ENCODE results near the gene RTN4RL1. TPM values are rescaled to one million over a fixed set of nuclear protein-coding genes. Genes with fewer than 3 reads are reported as not detected.
A peak's percentile ranks its signal among the peaks of the same experiment; 100 is the strongest.

Gene RTN4RL1
- total and polyA plus RNA-seq, 12 donors, result 1.3 to 9.4 (median 6.1) TPM

DNA sequence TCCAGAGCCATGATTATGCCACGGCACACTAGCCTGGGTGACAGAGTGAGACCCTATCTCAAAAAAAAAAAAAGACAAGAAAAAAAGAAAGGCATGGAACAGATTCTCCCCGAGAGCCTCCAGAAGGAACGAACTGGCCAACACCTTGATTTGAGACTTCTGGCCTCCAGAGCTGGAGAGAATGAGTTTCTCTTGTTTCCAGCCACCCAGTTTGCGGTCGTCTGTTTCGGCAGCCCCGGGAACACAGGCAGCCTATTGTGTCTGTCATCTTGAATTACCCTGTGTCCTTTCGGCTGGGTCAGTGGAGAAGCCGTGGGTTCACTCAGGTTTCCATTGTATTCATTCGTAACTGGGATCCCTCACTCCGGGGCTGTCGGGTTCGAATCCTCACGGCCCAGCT, 111.4 kb downstream of the RTN4RL1 start:
- no peak overlapping the region for H3K27ac ChIP-seq
- peaks cover 9% of the 10 kb centered on the region for H3K27me3 ChIP-seq
- intact Hi-C loops (cut with DNase I), result no loop called here
- 85 to 88% (median 86%) methylated on average over 14 of the region's 14 CpGs for WGBS, 4 donors
- H3K36me3 ChIP-seq (replicated peaks in 1 of 2), result no peaks in the 10 kb centered on the region
- no peak for TF ChIP-seq POLR2A (IDR thresholded peaks at IDR 0.05)
- TF ChIP-seq, protein P1, sequence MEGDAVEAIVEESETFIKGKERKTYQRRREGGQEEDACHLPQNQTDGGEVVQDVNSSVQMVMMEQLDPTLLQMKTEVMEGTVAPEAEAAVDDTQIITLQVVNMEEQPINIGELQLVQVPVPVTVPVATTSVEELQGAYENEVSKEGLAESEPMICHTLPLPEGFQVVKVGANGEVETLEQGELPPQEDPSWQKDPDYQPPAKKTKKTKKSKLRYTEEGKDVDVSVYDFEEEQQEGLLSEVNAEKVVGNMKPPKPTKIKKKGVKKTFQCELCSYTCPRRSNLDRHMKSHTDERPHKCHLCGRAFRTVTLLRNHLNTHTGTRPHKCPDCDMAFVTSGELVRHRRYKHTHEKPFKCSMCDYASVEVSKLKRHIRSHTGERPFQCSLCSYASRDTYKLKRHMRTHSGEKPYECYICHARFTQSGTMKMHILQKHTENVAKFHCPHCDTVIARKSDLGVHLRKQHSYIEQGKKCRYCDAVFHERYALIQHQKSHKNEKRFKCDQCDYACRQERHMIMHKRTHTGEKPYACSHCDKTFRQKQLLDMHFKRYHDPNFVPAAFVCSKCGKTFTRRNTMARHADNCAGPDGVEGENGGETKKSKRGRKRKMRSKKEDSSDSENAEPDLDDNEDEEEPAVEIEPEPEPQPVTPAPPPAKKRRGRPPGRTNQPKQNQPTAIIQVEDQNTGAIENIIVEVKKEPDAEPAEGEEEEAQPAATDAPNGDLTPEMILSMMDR (IDR thresholded peaks at IDR 0.05), result no peak
- H3K4me1 ChIP-seq (replicated peaks in 1 of 2), result peaks cover 0 to 4% of the 10 kb centered on the region in 2 donors
- H3K9me3 ChIP-seq (replicated peaks in 1 of 3), result no peaks in the 10 kb centered on the region
- DNase-seq, result no peak
- H3K4me3 ChIP-seq, result no peak overlapping the region

DNA sequence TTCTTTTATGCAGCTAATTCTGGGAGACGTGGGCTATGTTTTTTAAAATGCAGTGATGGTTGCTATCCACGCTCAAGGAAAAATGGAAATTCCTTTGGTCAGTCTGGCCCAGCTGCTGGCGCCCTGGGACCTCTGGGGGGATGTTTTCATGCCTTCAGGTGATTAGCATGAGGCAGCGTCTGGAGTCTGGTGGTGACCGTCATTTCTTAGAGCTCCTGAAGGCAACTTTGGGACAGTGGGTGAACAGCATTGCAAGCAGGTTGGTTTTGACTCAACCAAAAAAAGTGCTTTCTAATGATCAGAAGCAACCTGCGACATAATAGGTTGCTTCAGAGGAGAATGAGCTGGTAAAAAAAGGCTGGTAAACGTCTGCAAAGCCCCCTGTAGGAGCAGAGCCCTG, 113.0 kb downstream of the RTN4RL1 start:
- no peak for DNase-seq
- TF ChIP-seq, protein P1 (IDR thresholded peaks at IDR 0.05), result no peak
- no peak for TF ChIP-seq POLR2A (IDR thresholded peaks at IDR 0.05)
- Histone ChIP-seq H3K9me3 (replicated peaks in 1 of 3) (no peaks in the 10 kb centered on the region), H3K27ac (no peak overlapping the region), H3K36me3 (replicated peaks in 1 of 2) (no peaks in the 10 kb centered on the region), H3K4me3 (no peak overlapping the region), H3K27me3 (peaks cover 12% of the 10 kb centered on the region), H3K4me1 (replicated peaks in 1 of 2) (peaks cover 0 to 13% of the 10 kb centered on the region in 2 donors)
- WGBS, 4 donors, result 46 to 59% (median 51%) methylated on average over 7 of the region's 7 CpGs
- intact Hi-C loops (cut with DNase I), result no loop called here

DNA sequence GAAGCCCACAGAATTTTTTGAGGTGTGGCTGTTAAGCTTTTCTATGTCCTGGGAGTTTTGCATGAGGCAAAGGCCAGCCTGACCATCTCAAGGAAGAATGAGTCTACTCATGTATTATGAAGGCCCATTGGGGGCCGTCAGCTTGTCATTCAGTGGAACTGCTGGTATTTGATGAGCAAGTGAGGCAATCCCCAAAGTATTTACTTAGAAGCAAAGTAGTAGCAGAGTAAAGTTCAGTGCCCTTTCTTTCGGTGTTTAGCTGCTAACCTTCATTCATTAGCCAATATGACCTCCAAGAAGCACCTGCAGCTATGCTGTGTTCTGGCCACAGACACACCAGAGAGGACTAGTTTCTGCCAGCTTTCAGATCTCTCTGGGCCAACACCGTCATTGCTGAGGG, 115.1 kb downstream of the RTN4RL1 start:
- WGBS, 4 donors, result 64 to 76% (median 66%) methylated on average over 2 to 3 of the region's 3 CpGs
- Histone ChIP-seq H3K4me3 (no peak overlapping the region), H3K27me3 (peaks cover 16% of the 10 kb centered on the region), H3K36me3 (replicated peaks in 1 of 2) (no peaks in the 10 kb centered on the region), H3K27ac (no peak overlapping the region), H3K9me3 (replicated peaks in 1 of 3) (no peaks in the 10 kb centered on the region), H3K4me1 (replicated peaks in 1 of 2) (peaks cover 0 to 13% of the 10 kb centered on the region in 2 donors)
- intact Hi-C loops (cut with DNase I), result loop anchor here (2.0 to 10.0 kb wide), 4 partner anchors 117 to 375 kb away; partner anchors contain the start of genes DPH1 (in 1 of the 2) and RTN4RL1 (in 1 of the 2)
- no peak for TF ChIP-seq POLR2A (IDR thresholded peaks at IDR 0.05)
- TF ChIP-seq, protein P1 (IDR thresholded peaks at IDR 0.05), result no peak
- DNase-seq, result no peak

DNA sequence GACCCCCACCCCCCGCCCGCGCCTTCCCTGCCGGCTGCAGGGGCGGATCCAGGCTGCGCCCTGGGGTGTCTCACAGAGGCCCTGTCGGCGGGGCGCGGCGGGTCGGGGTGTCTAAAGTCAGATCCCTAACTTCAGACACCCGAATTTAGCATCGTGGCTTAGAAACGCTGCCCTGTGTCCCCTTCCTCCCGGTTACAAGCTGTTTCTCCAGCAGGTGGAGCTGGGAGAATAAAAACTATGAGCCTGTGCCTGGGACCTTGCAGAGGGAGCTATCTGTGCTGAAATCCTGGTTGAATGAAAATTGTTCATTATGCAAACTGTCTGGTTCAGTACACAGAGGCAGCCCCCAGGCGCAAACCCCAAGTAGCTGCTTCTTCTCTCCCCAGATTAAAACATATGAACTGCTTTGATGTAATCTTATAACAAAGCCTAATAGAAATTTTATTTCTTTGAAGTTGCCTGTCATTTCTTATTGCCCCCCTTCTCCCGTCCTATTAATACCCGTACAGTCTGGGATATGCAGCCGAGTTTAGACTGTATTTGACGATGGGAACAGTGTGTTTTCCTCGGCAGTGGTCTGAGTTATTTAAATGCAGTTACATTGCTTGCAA, 116.3 kb downstream of the RTN4RL1 start:
- TF ChIP-seq, protein P1 (IDR thresholded peaks at IDR 0.05), result peak; percentile 48 to 88 (median 83)
- TF ChIP-seq POLR2A (IDR thresholded peaks at IDR 0.05), result no peak
- no peaks in the 10 kb centered on the region for H3K9me3 ChIP-seq (replicated peaks in 1 of 3)
- intact Hi-C loops (cut with DNase I), result loop anchor here (2.0 to 10.0 kb wide), 4 partner anchors 118 to 376 kb away; partner anchors contain the start of genes DPH1 (in 1 of the 2) and RTN4RL1 (in 1 of the 2)
- DNase-seq, result peak; percentile 72 to 86 (median 79)
- H3K4me3 ChIP-seq, result peak overlapping the region in 1 of 4 donors; percentile 25
- H3K27ac ChIP-seq, result no peak overlapping the region
- H3K36me3 ChIP-seq (replicated peaks in 1 of 2), result no peaks in the 10 kb centered on the region
- H3K27me3 ChIP-seq, result peaks cover 16% of the 10 kb centered on the region
- H3K4me1 ChIP-seq (replicated peaks in 1 of 2), result peaks cover 0 to 13% of the 10 kb centered on the region in 2 donors
- 5 to 19% (median 10%) methylated on average over 6 to 22 of the region's 22 CpGs for WGBS, 4 donors
